ENCODE measurements around the gene IGF2R.

DNA sequence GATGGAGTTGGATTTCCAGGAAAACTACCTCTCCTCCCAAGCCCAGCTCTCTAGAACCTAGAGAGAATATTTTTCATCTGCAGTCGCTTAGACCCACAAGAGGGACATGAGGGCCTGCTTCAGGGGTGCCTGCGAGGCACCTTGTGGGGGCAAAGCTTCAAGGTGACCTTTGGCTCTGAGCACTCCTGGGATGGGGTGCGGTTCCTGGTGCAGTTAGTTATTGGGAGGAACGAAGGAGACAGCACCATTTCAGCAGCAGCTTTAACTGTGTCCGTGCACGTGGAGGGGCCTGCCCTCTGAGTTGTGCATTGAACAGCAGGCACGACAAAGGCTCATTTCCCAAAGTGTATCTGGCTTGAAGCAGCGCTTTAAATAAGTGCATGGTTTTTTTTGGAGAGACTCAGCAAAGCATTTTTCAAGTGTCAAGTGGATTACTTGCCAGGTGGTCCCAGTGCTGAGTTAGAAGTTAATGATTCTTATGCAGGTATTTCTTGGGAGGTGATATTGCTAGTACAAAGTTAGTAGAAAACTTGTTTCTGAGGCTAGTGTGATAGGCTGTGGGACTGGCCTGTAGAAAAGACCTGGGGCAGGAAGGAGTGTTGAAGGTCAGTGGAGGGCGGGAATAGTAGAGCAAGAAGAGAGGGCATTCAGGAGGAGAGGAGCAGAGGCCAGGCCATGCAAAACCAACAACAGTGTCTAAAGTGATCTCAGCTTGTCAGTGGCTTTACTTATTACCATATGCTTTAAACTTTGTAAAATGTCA, 3.8 kb downstream of the IGF2R start:
- TF ChIP-seq, protein P1, sequence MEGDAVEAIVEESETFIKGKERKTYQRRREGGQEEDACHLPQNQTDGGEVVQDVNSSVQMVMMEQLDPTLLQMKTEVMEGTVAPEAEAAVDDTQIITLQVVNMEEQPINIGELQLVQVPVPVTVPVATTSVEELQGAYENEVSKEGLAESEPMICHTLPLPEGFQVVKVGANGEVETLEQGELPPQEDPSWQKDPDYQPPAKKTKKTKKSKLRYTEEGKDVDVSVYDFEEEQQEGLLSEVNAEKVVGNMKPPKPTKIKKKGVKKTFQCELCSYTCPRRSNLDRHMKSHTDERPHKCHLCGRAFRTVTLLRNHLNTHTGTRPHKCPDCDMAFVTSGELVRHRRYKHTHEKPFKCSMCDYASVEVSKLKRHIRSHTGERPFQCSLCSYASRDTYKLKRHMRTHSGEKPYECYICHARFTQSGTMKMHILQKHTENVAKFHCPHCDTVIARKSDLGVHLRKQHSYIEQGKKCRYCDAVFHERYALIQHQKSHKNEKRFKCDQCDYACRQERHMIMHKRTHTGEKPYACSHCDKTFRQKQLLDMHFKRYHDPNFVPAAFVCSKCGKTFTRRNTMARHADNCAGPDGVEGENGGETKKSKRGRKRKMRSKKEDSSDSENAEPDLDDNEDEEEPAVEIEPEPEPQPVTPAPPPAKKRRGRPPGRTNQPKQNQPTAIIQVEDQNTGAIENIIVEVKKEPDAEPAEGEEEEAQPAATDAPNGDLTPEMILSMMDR (IDR thresholded peaks at IDR 0.05) = no peak
- no peak for TF ChIP-seq POLR2A (IDR thresholded peaks at IDR 0.05)

Measured in esophagus squamous epithelium (tissue), 4 donors.